ENCODE measurements around the gene TYW3.

- TF ChIP-seq YY1 (tag by site-specific recombination; IDR thresholded peaks at IDR 0.05) (no peak), ZNF140 (tag by site-specific recombination; IDR thresholded peaks at IDR 0.05) (no peak), CTCF (tag by site-specific recombination; IDR thresholded peaks at IDR 0.05) (no peak), ZNF510 (tag by site-specific recombination; IDR thresholded peaks at IDR 0.05; ENCODE audit: insufficient replicate concordance) (no peak), ZNF621 (tag by site-specific recombination; IDR thresholded peaks at IDR 0.05) (no peak), ZNF121 (tag by site-specific recombination; IDR thresholded peaks at IDR 0.05) (no peak), ZSCAN30 (tag by site-specific recombination; IDR thresholded peaks at IDR 0.05) (no peak), ZBTB44 (tag by site-specific recombination; IDR thresholded peaks at IDR 0.05) (no peak), ZFP41 (tag by site-specific recombination; IDR thresholded peaks at IDR 0.05; ENCODE audit: borderline replicate concordance) (no peak), ATF2 (tag by site-specific recombination; IDR thresholded peaks at IDR 0.05; ENCODE audit: low read depth) (no peak), ELK4 (IDR thresholded peaks at IDR 0.05; ENCODE audit: borderline replicate concordance, low read depth, low read length) (no peak), ZNF670 (tag by site-specific recombination; IDR thresholded peaks at IDR 0.05; ENCODE audit: low read depth) (no peak), ZNF645 (tag by site-specific recombination; IDR thresholded peaks at IDR 0.05) (no peak), ZNF280D (tag by site-specific recombination; IDR thresholded peaks at IDR 0.05) (no peak)
These were observed 3.0 kb upstream of the TYW3 start for GRCh38 chr1:74729741-74730478.
